Measurements from ENCODE around the gene NDUFB10.

DNA sequence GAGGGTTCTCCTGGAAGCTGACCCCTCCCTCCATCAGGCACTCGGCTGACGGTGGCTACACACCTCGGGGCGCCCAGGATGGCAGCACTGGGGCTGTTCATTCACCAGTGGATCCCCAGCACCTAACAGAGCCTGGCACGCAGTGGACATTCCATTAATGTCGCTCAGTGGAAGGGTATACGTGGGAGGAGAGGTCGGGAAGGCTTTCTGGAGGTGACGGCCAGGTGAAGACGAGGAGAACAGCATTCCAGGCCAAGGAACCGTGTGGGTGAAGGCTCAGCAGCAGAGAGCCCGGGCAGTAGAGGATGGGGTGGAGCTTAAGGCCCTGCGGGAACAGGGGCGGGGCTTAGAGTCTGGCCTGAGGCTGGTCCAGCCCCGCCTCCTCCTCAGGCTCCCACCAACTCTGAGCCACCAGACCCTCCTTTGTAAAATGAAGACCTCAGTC is 38.6 kb upstream of the NDUFB10 start:
- TF ChIP-seq POLR2A (IDR thresholded peaks at IDR 0.05; ENCODE audit: low read depth) (no peak), EP300 (IDR thresholded peaks at IDR 0.05) (no peak), CTCF (IDR thresholded peaks at IDR 0.05) (no peak), POLR2AphosphoS5 (IDR thresholded peaks at IDR 0.05) (no peak)

Measured in esophagus muscularis mucosa (tissue), 4 donors.